GM23338 (cell line): ENCODE results near the gene SUOX. TPM values are rescaled to one million over a fixed set of nuclear protein-coding genes. Genes with fewer than 3 reads are reported as not detected.

ENCODE experiments used
- ATAC-seq: fragments of 200-7000 bp; cut with Tn5 transposase; 3 replicates; pipeline ENCODE4 v1.9.1; 2020
- DNase-seq: peaks from one replicate; pipeline ENCODE4 v3.0.0-alpha.2; 2015; ENCODE audit warnings: low spot score
- H2AFZ ChIP-seq: fragments of 200-600 bp; sonication (generic); 2 replicates; pipeline ENCODE4 v1.8.0; 2016; ENCODE audit warnings: antibody characterized with exemption, mild to moderate bottlenecking, moderate library complexity
- H3F3A ChIP-seq: fragments of 200-600 bp; sonication (generic); replicated peaks from 2 replicates; pipeline ENCODE4 v1.8.0; 2017; ENCODE audit warnings: antibody characterized with exemption, mixed run types, low read depth
- H3K27ac ChIP-seq: fragments of 200-600 bp; sonication (generic); 2 replicates; pipeline ENCODE4 v1.6.1; 2016; ENCODE audit warnings: low read depth
- H3K27me3 ChIP-seq: fragments of 200-600 bp; sonication (generic); 2 replicates; pipeline ENCODE4 v1.8.0; 2016; ENCODE audit warnings: mild to moderate bottlenecking, mixed run types, moderate library complexity; ENCODE audit not compliant: insufficient read depth
- H3K36me3 ChIP-seq: fragments of 200-600 bp; sonication (generic); 2 replicates; pipeline ENCODE4 v1.8.0; 2016; ENCODE audit warnings: mild to moderate bottlenecking; ENCODE audit not compliant: insufficient read depth
- H3K4me1 ChIP-seq: fragments of 200-600 bp; sonication (generic); 2 replicates; pipeline ENCODE4 v1.8.0; 2016; ENCODE audit warnings: mild to moderate bottlenecking, moderate library complexity; ENCODE audit not compliant: insufficient read depth
- H3K4me2 ChIP-seq: fragments of 200-600 bp; sonication (generic); 2 replicates; pipeline ENCODE4 v1.7.1; 2017; ENCODE audit warnings: mixed run types
- H3K4me3 ChIP-seq: fragments of 200-600 bp; sonication (generic); 2 replicates; pipeline ENCODE4 v1.6.1; 2016; ENCODE audit warnings: mixed run types
- H3K79me2 ChIP-seq: fragments of 200-600 bp; sonication (generic); replicated peaks from 2 replicates; pipeline ENCODE4 v1.8.0; 2017; ENCODE audit warnings: mild to moderate bottlenecking; ENCODE audit not compliant: insufficient read depth
- H3K9me2 ChIP-seq: fragments of 200-600 bp; sonication (generic); 2 replicates; pipeline ENCODE4 v1.8.0; 2017; ENCODE audit not compliant: insufficient read depth
- H4K20me1 ChIP-seq: fragments of 200-600 bp; sonication (generic); replicated peaks from 2 replicates; pipeline ENCODE4 v1.8.0; 2017; ENCODE audit warnings: mild to moderate bottlenecking; ENCODE audit not compliant: insufficient read depth
- H3K27ac Mint-ChIP-seq: 2 replicates; pipeline ENCODE4 v1.8.0; 2020; ENCODE audit warnings: inconsistent platforms, mild to moderate bottlenecking, moderate library complexity, mixed read lengths
- H3K27me3 Mint-ChIP-seq: 3 replicates; pipeline ENCODE4 v1.8.0; 2022; ENCODE audit warnings: low read depth, mild to moderate bottlenecking, moderate library complexity, mixed read lengths, inconsistent platforms; ENCODE audit not compliant: insufficient read depth, poor library complexity
- H3K36me3 Mint-ChIP-seq: 3 replicates; pipeline ENCODE4 v1.8.0; 2021; ENCODE audit warnings: low read depth, mild to moderate bottlenecking, inconsistent platforms, moderate library complexity, mixed read lengths
- H3K4me1 Mint-ChIP-seq: 3 replicates; pipeline ENCODE4 v1.8.0; 2020; ENCODE audit warnings: mild to moderate bottlenecking, inconsistent platforms, mixed read lengths
- H3K4me3 Mint-ChIP-seq: 3 replicates; pipeline ENCODE4 v1.8.0; 2021; ENCODE audit warnings: moderate library complexity, mild to moderate bottlenecking, inconsistent platforms, mixed read lengths
- H3K9me3 Mint-ChIP-seq: 3 replicates; pipeline ENCODE4 v1.8.0; 2020; ENCODE audit warnings: moderate library complexity, mild to moderate bottlenecking, inconsistent platforms, mixed read lengths
- CREB1 ChIP-seq: fragments of 250-450 bp; sonication (Bioruptor Pico); IDR thresholded peaks from 2 replicates; pipeline ENCODE4 v1.5.0; 2020; ENCODE audit warnings: low read depth, mild to moderate bottlenecking, moderate library complexity
- CTCF ChIP-seq, 2 experiments: fragments of 200-600 bp in 1 of 2; sonication (generic) in 1 of 2; conservative IDR thresholded peaks; 2 replicates each; pipeline versions ENCODE4 v1.5.1 to v1.6.1; 2016 to 2017; ENCODE audit warnings: antibody characterized with exemption in 2 of 2, low read depth in 2 of 2, mild to moderate bottlenecking in 2 of 2, moderate library complexity in 1 of 2
- ZNF462 ChIP-seq: fragments of 250-450 bp; sonication (Bioruptor Pico); IDR thresholded peaks from 2 replicates; pipeline ENCODE4 v1.5.0; 2020; ENCODE audit warnings: mild to moderate bottlenecking, moderate library complexity
- polyA plus RNA-seq: library from polyadenylated mRNA; unstranded; fragments of >200 nt; fragmentation: Nextera tagmentation; extraction: Ambion mirVana; gene quantifications from 2 replicates; pipeline ENCODE4 v1.2.1, GENCODE V29; 2016
- total RNA-seq: library from RNA; depleted of rRNA; stranded (reverse); fragments of >200 nt; shearing (Covaris generic); gene quantifications from 2 replicates; pipeline ENCODE4 v1.2.3, GENCODE V29; 2014

The SUOX gene
- total and polyA plus RNA-seq, 2 experiments from 2014 or later = 14.0 to 27.5 TPM

GRCh38 chr12:56029166-56029519 is 32.1 kb downstream of the SUOX start (continued):
- no peak for TF ChIP-seq ZNF462

DNA sequence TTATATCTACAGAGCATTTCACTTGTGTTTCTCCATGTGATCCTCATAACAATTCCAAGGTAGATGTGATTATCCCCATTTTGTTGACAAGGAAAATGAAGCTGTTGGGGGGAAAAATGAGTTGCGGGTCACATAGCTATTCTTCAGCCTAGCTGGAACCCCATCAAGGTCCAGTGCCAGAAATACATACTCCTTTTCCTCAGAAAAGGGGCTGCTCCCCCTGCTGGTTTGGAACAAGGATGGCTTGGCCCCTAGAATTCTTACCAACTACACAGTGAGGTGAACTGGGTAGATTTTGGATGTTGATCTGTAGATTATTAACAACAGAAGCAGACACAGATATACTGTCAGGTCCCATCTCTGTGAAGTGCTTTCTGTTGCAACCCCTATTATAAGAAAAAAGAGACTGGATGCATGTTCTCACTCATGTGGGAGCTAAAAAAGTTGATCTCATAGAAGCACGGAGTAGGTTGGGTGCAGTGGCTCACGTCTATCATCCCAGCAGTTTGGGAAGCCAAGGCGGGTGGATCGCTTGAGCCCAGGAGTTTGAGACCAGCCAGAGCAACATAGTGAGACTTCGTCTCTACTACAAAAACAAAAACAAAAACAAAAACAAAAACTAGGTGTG is 32.7 kb downstream of the SUOX start:
- no peaks in the 10 kb centered on the region; the same call in 1 of the 2 replicates for H3K36me3 ChIP-seq
- no peak overlapping the region for H3K4me2 ChIP-seq
- peak overlapping the region; percentile 28; the same call in 1 of the 2 replicates for H3K27ac Mint-ChIP-seq
- no peak overlapping the region; the same call in 2 of the 3 replicates for H3K4me3 Mint-ChIP-seq
- H4K20me1 ChIP-seq = no peaks in the 10 kb centered on the region
- DNase-seq (peak; percentile 84), ATAC-seq (peak; percentile 91)
- no peaks in the 10 kb centered on the region for H3K9me3 Mint-ChIP-seq
- no peaks in the 10 kb centered on the region for H3K9me2 ChIP-seq
- H3K36me3 Mint-ChIP-seq = peaks cover 78% of the 10 kb centered on the region
- H3K27me3 Mint-ChIP-seq = peaks cover 6% of the 10 kb centered on the region
- no peak overlapping the region for H3K4me3 ChIP-seq
- no peak overlapping the region for H2AFZ ChIP-seq
- TF ChIP-seq CTCF (conservative IDR thresholded peaks at IDR 0.05; ENCODE audit: low read depth in 2 of 2) (peak; percentile 80), CREB1 (CRISPR knock-in tag) (no peak)
- no peaks in the 10 kb centered on the region for H3K4me1 ChIP-seq
- H3K79me2 ChIP-seq = no peaks in the 10 kb centered on the region
- H3F3A ChIP-seq = no peaks in the 10 kb centered on the region
- H3K27me3 ChIP-seq = no peaks in the 10 kb centered on the region
- no peaks in the 10 kb centered on the region for H3K4me1 Mint-ChIP-seq
- H3K27ac ChIP-seq = 0 out of 2 replicates have a peak overlapping the region, but pooled peaks have one; percentile 45
